Measurements from ENCODE around the gene FAM131B.
"Not testable (repeated sequence)": the region's sequence is repeated elsewhere in the genome, so short reads cannot be mapped to it uniquely, and the experiment has no call there.

FAM131B gene

DNA sequence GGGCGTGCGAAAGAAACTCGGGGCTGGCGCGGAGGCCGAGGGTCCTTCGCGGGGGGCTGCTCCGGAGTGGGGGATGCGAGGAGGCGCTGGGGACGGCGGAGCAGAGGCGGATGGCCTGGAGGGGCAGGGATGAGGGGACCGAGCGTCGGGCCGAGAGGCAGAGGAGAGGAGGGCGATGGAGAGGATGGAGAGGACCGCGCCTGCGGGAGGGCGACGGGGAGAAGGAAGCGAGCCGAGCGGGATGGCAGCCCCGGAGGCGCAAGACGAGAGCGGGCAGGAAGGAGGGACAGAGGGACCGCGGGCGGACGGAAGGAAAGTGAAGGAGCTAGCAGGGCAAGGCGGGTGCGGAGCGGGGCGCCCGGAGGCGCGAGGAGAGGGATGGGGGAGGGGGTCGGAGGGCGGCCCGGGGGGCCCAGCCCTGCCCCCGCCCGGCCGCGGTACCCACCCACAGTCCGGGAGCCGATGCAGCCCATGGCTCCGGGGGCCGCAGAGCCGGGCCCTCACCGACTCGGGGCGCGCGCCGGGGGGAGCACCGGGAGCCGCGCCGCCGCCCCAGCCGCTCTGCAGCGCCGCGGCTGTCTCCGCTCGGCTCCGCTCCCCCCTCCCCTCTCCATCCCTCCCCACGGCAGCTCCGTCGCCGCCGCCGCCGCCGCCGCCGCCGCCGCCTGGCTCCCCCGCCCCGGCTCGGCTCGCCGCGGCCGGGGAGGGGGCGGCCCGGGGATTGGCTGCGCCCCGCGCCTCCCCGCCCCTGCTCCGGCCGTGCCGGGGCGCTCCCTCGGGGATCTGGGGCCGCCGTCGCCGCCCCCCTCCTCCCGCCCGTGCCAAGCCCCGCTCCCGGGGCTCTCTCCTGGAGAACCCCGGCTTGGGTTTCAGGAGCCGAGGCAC is at the start of gene FAM131B:
TSS of gene FAM131B (minus strand) at position 583 of the 885 bp plus-strand sequence. CDS start at position 473, 110 bp downstream.
- DNase-seq, result no peak

DNA sequence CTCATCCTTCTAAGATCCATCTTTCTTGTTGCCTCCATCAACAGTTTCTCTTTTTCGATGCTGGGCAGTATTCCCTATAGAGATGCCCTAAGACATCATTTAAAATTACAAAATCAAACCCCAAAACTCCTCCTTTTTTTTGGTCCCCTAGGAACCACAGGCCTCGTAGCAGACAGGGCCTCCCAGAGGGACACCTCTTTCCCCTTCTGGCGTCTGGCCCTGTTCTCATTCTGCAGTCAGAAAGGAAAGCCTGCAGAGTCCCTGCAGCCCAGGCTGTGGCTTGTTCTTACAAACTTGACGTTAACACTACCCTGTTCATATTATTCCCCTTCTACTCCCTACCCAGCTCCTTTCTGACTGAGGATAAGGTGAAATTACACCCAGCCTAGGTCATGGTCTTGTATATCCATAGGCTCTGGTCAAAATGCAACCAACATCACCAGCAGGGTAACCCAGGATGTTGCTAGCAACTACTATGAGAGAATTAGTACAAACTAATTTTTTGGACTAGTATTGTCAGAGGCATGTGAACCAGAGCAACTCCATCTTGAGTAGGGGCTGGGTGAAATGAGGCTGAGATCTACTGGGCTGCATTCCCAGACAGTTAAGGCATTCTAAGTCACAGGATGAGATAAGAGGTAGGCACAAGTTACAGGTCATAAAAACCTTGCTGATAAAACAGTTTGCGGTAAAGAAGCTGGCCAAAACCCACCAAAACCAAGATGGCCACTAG is 49.6 kb upstream of the FAM131B start:
- no peak for DNase-seq

DNA sequence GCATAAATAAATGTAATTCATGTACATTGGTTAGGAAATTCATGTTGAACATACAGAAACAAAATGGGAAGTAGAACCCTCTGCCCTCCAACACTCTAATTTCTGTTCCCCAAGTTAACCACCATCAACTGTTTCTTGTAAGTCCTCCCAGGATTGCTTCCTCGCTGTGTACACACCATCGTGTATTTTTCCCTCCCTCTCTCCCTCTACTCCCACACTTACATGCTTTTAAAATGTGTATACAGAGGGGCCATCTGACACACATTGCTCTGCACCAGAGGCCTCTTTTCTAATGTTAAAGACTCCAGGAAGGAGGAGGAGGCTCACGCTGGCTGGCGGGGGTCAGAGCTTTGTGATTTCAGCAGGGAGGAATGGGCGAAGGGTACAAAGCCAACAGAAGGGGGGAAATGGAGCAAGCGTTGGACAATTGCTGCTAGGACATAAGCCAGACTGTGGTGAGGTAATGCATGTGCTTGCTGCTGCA is 48.0 kb upstream of the FAM131B start:
- no peak for DNase-seq

DNA sequence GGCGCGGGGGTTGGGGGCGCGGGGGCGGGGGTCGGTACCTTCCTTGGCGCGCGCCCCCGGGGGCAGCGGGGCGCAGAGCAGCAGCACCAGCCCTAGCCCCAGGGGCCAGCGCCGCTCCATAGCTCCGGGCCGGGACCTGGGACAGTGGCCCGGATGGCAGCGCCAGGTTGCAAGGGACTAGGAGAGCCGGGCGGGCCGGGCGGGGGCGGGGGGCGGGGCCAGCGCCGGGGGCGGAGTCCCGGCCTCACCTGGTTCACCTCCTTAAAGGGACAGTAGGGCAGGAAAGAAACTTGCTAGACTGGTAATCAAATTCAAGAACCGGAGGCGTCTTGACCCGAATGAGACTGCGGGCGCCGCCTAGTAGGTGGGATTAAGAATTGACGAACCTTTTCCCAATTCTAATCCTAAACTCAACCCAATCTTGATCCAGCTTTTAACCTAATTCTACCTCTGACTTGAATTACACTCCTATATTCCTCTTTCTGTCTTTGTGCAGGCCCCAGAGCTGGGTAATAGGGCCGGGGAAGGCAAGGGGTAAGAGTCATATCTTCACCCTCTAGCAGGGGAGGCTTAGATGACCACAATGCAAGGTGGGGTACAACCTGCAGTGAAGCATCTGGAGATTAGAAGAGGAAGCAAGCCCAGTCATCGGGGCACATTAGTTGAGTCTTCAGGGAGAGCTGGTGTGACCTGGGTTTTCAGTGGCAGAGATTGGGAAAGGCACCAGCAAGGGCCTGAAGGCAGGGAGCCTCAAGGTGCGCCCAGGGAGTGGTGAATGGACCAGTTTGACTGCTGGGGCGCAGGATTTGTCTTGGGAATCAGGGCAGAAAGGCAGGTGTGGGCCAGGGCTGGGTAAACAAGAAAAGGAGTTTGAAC is 46.4 kb upstream of the FAM131B start, which contains the start of gene EPHA1:
TSS of gene EPHA1 (minus strand) at position 171 of the 876 bp plus-strand sequence. CDS start at position 120, 51 bp downstream.
- DNase-seq, result no peak

DNA sequence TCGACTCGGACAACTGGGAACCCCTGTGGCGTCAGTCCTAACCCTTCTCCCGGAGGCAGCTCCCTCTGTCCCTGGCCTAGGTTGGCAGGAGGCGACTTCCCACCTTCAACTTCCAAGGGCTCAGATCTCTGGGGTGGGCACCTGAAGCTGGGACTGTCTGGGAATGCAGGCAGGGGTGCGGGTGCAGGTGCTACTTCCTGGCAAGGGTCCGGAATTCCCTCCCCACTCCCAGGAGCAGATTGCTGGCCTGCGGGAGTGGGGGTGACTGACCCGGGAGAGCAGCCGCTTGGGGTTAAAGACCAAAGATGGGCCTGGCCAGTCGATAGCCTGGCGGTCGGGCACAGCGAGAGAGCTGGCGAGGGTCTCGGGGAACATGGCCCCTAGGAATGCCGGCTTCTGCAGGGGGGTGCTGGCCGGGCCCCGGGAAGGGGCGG is 45.8 kb upstream of the FAM131B start:
- DNase-seq, result no peak

DNA sequence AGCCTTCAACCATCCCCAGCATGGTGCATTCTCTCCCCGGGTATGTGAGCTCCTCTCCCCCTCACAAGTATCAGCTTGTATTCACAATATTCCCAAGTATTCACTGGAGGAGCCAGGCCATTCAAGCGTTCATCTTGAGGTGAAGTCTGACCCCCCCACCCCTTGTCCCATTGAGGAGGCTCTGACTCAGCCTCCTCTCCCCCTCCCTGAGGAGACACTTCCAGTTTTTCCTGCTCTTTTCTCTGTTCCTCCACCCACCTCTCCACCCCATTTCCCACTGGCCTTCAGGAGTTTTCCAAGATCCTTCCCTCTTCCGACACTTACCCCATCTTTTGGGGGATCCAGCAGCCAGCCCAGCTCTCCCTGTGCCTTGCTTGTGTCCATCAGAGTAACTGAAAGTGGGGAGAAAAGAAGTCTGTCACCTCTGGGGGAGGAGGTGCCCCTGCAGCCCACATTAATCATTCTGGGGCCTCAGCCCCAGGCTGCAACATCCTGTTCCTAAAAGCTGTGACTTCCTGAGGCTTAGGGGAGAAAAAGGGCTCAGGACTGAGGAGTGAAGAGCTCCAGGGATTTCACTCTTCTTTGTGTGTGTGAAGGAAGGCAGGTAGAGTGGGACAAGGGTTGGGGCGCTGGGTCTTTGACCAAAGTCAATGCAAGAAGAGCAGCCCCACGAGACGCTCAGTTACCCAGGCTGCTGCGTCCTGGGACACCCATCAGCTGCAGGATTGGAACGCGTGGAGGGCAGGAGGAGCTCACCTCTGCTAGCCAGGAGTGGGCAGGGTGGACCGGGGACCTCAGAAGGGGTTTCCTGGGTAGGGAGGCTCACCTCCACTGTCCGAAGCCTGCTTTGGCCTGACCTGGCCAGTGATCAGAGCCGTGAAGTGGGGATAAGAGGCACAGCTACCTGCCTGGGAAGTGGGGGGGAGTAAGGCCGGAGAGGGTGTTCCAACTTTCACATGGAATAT is 45.1 kb upstream of the FAM131B start:
- DNase-seq, result no peak

DNA sequence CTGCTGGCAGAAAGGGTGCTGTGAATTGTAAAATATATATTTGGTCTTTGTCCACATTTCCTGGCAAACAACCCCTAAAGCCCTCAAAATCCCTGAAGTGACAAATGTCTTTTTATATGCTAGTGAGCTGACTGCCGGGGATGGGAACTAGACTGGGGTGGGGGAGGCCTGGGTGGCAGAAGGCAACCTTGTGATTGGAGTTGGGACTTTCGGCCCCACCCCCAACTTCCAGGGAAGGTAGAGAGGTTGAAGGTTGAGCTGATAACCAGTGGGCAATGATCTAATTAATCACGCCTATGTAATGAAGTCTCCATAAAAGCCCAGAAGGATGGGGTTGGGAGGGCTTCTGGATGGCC is 43.5 kb upstream of the FAM131B start:
- no peak for DNase-seq

DNA sequence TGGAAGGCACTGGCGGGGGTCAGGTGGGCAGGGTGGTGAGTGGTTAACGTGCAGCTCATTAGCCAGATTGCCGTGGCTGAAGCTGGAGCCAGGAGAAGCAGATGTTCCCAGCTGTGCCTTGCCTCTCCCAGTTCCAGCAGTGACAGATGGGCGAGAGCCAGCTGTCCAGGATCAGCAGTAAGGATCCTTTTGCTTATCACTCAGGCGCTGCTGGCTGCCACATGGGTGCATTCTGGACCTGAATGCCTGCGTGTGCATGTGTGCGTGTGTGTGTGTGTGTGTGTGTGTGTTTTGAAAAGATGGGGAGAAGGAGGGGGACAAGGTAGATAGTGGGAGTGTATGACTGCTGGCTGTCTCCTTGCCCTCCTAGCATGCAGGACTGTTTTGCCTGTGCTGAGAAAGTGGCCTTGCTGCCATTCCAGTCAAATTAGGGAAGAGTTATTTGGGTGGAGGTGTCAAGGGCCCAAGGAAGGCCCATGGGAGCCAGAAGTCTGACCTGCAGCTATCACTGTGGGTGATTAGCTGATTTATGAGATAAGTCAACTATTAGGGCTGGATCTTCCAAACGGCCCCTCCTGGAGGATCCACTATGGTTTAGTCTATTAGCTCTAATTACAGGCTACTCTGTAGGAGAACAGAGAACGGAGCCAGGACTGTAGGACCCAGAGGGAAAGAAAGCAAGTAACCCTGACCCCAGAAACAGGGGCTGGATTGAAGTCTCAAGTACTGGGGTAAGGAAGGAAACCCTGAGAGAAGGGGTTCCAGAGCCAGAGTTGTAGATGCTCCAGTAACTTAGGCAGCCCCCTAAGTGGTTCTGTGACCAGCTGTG is 42.9 kb upstream of the FAM131B start:
- no peak for DNase-seq

DNA sequence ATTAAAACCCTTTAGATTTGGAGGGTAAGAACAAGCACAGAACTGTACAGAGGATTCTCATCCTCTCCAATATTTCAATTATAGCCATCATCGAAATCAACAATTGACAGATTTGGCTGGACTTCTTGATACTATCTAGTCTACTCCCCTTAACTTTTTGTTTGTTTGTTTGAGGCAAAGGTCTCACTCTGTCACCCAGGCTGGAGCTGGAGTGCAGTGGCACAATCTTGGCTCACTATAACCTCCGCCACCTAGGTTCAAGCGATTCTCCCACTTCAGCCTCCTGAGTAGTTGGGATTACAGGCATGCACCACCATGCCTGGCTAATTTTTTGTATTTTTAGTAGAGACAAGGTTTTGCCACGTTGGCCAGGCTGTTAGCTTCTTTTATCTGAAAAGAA is 39.7 kb upstream of the FAM131B start:
- not testable (repeated sequence) for DNase-seq

DNA sequence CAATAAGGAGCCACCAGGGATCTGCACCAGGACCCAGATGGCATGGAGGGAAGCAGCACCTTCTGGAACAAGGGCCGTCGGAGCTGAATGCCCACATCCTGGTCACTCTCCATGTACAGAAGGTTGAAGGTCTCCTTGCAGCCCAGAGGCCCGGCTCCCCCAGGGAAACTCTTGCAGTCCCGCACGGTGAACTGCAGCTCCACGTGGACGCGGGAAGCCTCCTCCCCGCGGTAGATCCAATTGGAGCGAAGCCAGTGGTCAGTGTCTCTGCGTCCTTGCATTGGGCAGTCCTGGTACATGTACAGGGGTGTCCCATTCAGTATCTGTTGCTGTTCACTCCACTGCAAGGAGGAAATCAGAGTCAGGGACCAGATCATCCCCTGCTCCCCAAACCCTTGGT is 38.8 kb upstream of the FAM131B start:
- no peak for DNase-seq

DNA sequence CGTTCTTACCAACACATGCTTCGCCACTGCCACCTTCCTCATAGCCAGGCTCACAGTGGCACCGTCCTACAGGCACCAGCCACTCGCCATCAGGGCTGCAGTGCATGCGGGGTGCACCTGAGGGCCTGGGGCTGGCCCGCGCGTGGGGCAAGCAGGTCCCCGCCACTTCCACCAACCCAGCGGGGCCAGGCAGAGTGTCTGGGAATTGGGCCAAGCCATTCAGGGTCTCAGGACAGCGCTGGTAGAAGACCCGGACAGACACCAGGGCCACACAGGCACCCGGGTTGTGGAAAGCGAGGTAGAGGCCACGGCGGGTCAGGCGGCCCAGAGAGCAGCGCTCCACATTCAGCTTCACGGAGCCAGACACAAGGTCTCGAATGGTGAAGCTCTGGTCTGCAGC is 37.1 kb upstream of the FAM131B start:
- no peak for DNase-seq

DNA sequence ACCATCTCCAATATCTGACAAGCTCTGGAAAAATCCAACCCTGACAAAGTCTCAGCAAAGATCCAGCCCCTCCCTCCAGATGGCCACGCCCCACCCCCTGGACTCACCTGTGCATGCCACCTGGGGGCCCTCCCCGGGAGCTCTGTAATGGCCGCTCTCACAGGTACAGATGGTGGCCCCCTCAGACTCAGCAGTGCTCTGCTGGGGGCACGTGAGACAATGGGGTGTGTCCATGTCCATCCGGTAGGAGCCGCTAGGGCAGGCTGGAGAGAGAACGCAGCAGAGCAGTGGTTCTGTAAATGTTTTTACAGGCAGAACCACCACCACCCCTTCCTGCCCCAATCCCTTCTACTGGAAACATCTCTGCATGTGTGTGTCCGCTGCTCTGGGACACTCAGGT is 36.6 kb upstream of the FAM131B start:
- no peak for DNase-seq

DNA sequence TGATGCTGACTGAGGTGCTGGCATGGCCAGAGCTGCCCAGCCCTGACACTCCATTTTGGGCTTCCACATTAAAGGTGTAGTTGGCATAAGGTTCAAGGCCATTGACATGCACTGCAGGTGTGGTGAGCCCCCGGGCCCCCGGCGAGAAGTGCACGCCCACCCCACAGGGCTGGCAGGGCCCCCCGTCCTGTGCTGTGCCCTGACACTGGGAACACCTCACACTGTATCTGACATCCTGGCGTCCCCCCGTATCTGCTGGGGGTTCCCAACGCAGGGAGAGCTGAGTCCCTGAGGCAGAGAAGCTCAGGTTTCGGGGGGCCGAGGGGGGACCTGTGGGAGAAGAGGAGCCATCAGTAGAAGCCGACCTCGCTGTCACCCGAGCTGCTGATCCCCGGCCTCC is 36.1 kb upstream of the FAM131B start:
- DNase-seq, result no peak

DNA sequence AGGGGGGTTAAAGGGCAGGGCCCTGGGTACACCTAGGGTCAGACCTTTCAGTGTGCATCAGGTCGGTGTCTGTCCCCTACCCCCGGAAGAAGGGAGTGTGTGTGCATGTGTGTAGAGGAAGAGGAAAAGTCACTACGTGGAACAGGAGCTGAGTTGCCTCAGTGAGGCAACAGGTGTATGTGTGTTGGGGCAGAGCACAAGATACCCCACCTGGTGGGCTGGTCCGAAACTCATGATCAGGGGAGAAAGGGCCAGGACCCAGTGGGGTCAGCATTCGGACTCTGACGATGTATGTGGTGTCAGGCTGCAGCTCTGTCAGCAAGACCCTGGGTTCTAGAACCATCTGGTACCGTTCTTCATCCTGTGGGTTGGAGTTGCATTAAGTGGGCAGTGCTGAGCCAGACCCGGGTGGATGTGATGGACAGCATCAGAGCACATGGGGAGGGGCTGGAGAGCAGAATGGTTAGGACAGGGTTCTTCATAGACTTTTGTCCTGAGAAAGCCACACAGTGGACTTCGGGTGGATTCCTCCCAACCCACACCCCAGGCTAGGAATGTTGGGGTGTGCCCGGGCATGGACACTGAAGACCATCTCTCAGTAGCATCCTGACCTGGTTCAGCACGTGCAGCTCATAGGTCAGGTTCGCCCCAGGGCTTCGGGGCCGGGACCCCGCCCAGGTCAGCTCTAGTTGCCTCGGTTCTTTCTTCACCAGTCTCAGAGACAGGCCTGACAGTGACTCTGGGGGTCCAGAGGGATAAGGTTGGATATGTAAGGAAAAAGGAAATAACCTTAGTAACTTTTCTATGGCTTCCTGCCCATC is 35.4 kb upstream of the FAM131B start:
- DNase-seq, result no peak

DNA sequence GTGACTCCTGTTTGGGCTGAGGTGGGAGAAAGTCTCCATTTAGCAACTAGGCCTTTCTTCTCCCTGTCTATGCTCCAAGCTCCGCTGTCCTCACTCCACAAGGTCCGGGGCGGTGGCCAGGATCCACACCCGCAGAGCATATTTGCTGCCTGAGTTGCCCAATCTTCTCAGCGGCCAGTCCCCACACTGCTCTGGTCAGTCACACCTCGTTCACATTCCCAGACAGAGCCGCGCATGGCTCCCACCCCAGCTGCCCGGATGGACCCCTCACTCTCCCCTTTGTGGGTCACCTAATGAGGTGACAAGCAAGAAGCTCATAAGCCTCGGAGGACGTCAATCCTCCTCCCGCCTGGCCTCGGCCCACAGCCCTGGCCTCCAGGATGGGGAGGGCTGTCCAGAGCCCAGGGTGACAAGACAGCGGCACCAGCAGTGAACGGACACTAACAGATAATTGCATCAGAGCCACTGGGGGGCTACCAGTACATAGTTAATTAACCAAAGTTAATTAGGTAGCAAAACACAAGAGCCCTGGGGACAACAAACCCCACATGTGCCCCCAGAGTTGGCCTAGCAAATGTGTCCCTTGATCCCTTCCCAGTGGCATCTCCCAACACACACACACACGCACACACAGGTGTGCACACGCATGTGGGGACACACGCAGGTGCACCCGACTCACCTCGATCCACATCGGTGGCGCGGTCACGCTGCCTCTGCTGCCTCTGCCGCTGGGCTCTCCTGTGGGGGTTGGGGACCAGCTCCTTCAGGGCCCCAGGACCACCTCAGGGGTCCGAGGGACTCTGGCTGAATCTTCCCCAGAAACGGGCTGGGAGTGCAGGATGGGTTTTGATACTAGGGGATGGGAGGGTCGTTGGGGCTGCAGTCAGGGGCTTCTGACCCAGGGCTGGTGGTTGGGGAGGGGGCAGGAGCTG is 34.4 kb upstream of the FAM131B start:
- DNase-seq, result no peak

DNA sequence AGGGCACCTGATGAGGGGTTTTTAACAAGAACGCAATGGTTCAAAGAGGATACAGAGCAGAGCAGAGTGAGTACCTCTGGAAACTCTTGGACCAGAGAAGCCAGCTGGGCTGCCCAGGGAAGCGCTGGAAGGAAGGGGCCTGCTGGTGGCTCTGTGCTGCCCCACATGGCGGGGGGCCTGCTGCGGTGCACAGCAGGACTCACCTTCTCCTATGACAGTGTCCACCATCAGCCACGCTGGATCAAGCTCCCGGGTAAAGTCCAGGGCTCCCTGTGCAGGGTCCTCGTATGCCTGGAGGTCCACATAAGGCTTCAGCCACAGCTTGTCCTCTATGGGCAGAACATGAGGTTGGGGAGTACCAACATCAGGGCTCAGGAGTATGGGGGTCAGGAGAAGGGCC is 33.7 kb upstream of the FAM131B start:
- no peak for DNase-seq

DNA sequence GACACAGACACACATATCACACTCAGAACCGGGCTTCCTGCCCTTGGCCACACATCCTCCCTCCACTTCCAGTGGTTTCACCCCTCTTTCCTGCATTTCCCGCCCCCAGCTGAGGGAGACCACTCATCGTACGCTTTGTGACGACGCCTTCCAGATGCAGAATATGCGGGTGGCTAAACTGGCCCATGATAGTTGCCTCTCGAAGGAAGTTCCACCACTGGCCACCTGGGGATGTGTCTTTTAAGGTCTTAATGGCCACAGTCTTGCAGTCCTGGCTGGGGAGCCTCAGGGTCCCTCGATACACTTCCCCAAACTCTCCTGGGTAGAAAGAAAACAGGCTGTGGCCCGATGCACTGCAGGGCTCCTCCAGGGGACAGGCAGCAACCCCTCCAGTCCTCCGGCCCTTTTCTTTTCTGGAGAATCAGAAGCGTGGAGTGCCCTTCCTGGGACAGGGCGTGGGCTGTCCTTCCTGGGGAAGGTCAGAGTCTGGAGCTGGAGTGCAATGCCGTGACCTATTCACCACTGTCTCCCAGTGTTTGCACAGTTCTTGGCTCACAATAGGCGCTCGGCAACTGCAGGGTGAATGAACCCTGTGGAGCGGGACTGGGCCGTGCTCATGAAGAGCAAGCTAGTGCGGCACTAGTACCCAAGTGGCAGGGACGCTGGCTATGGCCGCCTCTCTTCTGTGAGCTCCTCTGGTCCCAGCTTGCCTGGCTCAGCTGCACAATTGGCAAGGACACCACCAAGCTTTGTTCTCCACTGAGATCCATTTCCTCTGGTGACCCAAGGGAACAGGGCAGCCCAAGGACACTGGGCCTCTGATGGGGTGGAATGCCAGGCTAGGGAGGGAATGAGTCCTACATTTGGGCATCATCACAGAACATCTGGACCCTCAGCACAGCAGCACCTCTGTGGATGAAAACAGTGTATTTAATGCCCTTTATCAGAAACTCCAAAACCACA is 33.0 kb upstream of the FAM131B start:
- no peak for DNase-seq

All from NCI-H226 (cell line).